HepG2 (cell line): ENCODE results near the gene IFIT1B. TPM values are rescaled to one million over a fixed set of nuclear protein-coding genes. Genes with fewer than 3 reads are reported as not detected.

Experiments used
- AHR ChIP-seq: IDR thresholded peaks from 2 replicates; pipeline ENCODE4 v1.6.1; 2018; ENCODE audit warnings: missing genetic modification reagents, missing compliant biosample characterization
- ATRX ChIP-seq: sonication (generic); formaldehyde crosslinking; IDR thresholded peaks from 2 replicates; pipeline ENCODE4 v1.4.0; 2020; ENCODE audit warnings: missing genetic modification reagents, borderline replicate concordance
- DNMT1 ChIP-seq: sonication (generic); formaldehyde crosslinking; IDR thresholded peaks from 2 replicates; pipeline ENCODE4 v1.5.1; 2020; ENCODE audit warnings: mild to moderate bottlenecking, missing genetic modification reagents
- EZH2 ChIP-seq: conservative IDR thresholded peaks from 2 replicates; pipeline ENCODE4 v1.6.1; 2012; ENCODE audit warnings: mild to moderate bottlenecking, low read depth, low read length, moderate library complexity
- IKZF1 ChIP-seq: fragments of 450-650 bp; IDR thresholded peaks from 2 replicates; pipeline ENCODE4 v1.7.1; 2016
- ISL2 ChIP-seq: sonication (generic); formaldehyde crosslinking; IDR thresholded peaks from 2 replicates; pipeline ENCODE4 v1.5.0; 2020; ENCODE audit warnings: missing genetic modification reagents
- MAX ChIP-seq: IDR thresholded peaks from 2 replicates; pipeline ENCODE4 v1.6.1; 2012; ENCODE audit warnings: inconsistent platforms
- MED1 ChIP-seq: sonication (generic); formaldehyde crosslinking; IDR thresholded peaks from 2 replicates; pipeline ENCODE4 v1.4.0; 2020; ENCODE audit warnings: missing genetic modification reagents
- MED13 ChIP-seq: sonication (generic); formaldehyde crosslinking; IDR thresholded peaks from 2 replicates; pipeline ENCODE4 v1.5.0; 2020; ENCODE audit warnings: missing genetic modification reagents
- POLR2AphosphoS5 ChIP-seq: IDR thresholded peaks from 2 replicates; pipeline ENCODE4 v1.6.1; 2012; ENCODE audit warnings: low read depth, low read length
- TARDBP ChIP-seq: sonication (generic); formaldehyde crosslinking; IDR thresholded peaks from 2 replicates; pipeline ENCODE4 v1.8.0; 2022; ENCODE audit warnings: mild to moderate bottlenecking, missing genetic modification reagents
- YEATS4 ChIP-seq: sonication (generic); formaldehyde crosslinking; IDR thresholded peaks from 2 replicates; pipeline ENCODE4 v1.4.0; 2020; ENCODE audit warnings: missing genetic modification reagents, borderline replicate concordance
- ZNF160 ChIP-seq: sonication (generic); formaldehyde crosslinking; IDR thresholded peaks from 2 replicates; pipeline ENCODE4 v1.8.0; 2022; ENCODE audit warnings: mild to moderate bottlenecking, inconsistent platforms, missing genetic modification reagents
- ZNF263 ChIP-seq: sonication (generic); formaldehyde crosslinking; IDR thresholded peaks from 2 replicates; pipeline ENCODE4 v1.4.0; 2020; ENCODE audit warnings: missing genetic modification reagents
- ZNF333 ChIP-seq: sonication (generic); formaldehyde crosslinking; IDR thresholded peaks from 2 replicates; pipeline ENCODE4 v1.4.0; 2020; ENCODE audit warnings: mild to moderate bottlenecking, missing genetic modification reagents, borderline replicate concordance
- ZNF337 ChIP-seq: sonication (generic); formaldehyde crosslinking; IDR thresholded peaks from 2 replicates; pipeline ENCODE4 v1.5.1; 2020; ENCODE audit warnings: missing genetic modification reagents, low read depth, mild to moderate bottlenecking, borderline replicate concordance
- ZNF75D ChIP-seq: sonication (generic); formaldehyde crosslinking; IDR thresholded peaks from 2 replicates; pipeline ENCODE4 v1.8.1; 2023; ENCODE audit warnings: missing genetic modification reagents, mild to moderate bottlenecking, borderline replicate concordance
- ZNF800 ChIP-seq: sonication (generic); formaldehyde crosslinking; IDR thresholded peaks from 2 replicates; pipeline ENCODE4 v1.4.0; 2020; ENCODE audit warnings: missing genetic modification reagents
- polyA plus RNA-seq, 8 experiments: library from polyadenylated mRNA; depleted of rRNA in 3 of 8; stranded (reverse) in 7 of 8; unstranded in 1 of 8; fragments of >200 nt; fragmentation: Illumina TruSeq in 4 of 8; extraction: Trizol in 4 of 8; gene quantifications; 2 replicates each; pipeline versions ENCODE4 v1.2.1 to v1.2.3, GENCODE V29; 2011 to 2016; ENCODE audit warnings: low read depth in 4 of 8, missing spikeins in 1 of 8, mixed read lengths in 1 of 8; ENCODE audit not compliant: insufficient read depth in 1 of 8
- total RNA-seq, 5 experiments: library from RNA; depleted of rRNA; stranded (reverse); fragments of >200 nt; fragmentation: Illumina TruSeq; extraction: Trizol; gene quantifications; 2 replicates each; pipeline ENCODE4 v1.2.3, GENCODE V29; 2016; ENCODE audit warnings: low read depth in 1 of 5
- TF ChIP-seq, protein P1 (sequence below): sonication (generic); formaldehyde crosslinking; conservative IDR thresholded peaks from 2 replicates; pipeline ENCODE4 v1.4.0; 2020; ENCODE audit warnings: missing genetic modification reagents
- TF ChIP-seq, protein P2 (sequence below): sonication (generic); formaldehyde crosslinking; IDR thresholded peaks from 2 replicates; pipeline ENCODE4 v1.9.0; 2022; ENCODE audit warnings: missing genetic modification reagents, mild to moderate bottlenecking, borderline replicate concordance
- TF ChIP-seq, protein P3 (sequence below): sonication (generic); formaldehyde crosslinking; IDR thresholded peaks from 2 replicates; pipeline ENCODE4 v1.5.0; 2020; ENCODE audit warnings: mild to moderate bottlenecking, missing genetic modification reagents, borderline replicate concordance

The IFIT1B gene
- total and polyA plus RNA-seq, 2 of the 13 experiments (the other 11 are each of a cell fraction or from before 2014, with no cell fraction given): not detected

DNA sequence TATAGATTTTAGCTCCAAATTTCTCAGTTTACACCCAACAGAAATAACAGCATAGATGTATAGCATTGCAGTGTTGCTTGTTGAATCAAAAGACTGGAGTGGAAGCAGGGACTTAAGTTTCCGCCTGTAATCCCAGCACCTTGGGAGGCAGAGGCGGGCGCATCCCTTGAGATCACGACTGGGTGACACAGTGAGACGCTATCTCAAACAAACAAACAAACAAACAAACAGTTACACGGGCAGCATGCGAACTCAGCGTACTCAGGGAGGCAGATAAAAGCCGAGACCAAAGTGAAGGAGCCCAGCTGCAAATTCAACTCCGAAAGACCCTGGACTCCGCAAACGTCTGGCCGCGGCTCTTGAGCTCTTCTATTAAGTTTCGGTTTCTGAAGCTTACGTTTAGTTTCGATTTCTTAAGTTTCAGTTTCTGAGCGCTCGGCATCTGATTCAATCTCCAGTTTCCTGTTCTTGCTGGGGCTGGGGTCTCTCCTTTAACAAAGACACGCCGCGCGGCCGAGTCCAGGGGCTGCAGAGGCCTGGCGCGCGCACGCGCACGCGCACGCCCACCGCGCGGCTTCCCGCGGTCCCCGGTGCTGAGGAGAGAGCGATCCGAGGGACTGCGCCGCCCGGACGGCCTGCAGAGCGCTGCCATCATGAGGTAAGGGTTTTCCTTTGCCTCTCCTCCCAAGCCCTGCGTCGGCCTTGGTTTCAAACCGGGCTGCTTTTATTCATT, 36.5 kb downstream of the IFIT1B start, which contains the start of gene IFIT5 (continued):
- TF ChIP-seq, protein P1, sequence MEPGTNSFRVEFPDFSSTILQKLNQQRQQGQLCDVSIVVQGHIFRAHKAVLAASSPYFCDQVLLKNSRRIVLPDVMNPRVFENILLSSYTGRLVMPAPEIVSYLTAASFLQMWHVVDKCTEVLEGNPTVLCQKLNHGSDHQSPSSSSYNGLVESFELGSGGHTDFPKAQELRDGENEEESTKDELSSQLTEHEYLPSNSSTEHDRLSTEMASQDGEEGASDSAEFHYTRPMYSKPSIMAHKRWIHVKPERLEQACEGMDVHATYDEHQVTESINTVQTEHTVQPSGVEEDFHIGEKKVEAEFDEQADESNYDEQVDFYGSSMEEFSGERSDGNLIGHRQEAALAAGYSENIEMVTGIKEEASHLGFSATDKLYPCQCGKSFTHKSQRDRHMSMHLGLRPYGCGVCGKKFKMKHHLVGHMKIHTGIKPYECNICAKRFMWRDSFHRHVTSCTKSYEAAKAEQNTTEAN (CRISPR knock-in tag): 0 out of 2 replicates have a peak, but pooled peaks have one; percentile 33
- no peak for TF ChIP-seq ZNF333 (CRISPR knock-in tag)
- TF ChIP-seq, protein P2, sequence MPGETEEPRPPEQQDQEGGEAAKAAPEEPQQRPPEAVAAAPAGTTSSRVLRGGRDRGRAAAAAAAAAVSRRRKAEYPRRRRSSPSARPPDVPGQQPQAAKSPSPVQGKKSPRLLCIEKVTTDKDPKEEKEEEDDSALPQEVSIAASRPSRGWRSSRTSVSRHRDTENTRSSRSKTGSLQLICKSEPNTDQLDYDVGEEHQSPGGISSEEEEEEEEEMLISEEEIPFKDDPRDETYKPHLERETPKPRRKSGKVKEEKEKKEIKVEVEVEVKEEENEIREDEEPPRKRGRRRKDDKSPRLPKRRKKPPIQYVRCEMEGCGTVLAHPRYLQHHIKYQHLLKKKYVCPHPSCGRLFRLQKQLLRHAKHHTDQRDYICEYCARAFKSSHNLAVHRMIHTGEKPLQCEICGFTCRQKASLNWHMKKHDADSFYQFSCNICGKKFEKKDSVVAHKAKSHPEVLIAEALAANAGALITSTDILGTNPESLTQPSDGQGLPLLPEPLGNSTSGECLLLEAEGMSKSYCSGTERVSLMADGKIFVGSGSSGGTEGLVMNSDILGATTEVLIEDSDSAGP (CRISPR knock-in tag): peak; percentile 73; the same call in 1 of the 2 replicates
- TF ChIP-seq IKZF1: no peak
- no peak for TF ChIP-seq YEATS4
- TF ChIP-seq MAX: peak; percentile 52
- TF ChIP-seq MED1: peak; percentile 27; the same call in 1 of the 2 replicates
- peak; percentile 59; the same call in 1 of the 2 replicates for TF ChIP-seq ZNF800
- TF ChIP-seq MED13: no peak
- TF ChIP-seq, protein P3, sequence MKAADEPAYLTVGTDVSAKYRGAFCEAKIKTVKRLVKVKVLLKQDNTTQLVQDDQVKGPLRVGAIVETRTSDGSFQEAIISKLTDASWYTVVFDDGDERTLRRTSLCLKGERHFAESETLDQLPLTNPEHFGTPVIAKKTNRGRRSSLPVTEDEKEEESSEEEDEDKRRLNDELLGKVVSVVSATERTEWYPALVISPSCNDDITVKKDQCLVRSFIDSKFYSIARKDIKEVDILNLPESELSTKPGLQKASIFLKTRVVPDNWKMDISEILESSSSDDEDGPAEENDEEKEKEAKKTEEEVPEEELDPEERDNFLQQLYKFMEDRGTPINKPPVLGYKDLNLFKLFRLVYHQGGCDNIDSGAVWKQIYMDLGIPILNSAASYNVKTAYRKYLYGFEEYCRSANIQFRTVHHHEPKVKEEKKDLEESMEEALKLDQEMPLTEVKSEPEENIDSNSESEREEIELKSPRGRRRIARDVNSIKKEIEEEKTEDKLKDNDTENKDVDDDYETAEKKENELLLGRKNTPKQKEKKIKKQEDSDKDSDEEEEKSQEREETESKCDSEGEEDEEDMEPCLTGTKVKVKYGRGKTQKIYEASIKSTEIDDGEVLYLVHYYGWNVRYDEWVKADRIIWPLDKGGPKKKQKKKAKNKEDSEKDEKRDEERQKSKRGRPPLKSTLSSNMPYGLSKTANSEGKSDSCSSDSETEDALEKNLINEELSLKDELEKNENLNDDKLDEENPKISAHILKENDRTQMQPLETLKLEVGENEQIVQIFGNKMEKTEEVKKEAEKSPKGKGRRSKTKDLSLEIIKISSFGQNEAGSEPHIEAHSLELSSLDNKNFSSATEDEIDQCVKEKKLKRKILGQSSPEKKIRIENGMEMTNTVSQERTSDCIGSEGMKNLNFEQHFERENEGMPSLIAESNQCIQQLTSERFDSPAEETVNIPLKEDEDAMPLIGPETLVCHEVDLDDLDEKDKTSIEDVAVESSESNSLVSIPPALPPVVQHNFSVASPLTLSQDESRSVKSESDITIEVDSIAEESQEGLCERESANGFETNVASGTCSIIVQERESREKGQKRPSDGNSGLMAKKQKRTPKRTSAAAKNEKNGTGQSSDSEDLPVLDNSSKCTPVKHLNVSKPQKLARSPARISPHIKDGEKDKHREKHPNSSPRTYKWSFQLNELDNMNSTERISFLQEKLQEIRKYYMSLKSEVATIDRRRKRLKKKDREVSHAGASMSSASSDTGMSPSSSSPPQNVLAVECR (CRISPR knock-in tag): peak; percentile 41
- no peak for TF ChIP-seq DNMT1 (CRISPR knock-in tag)
- TF ChIP-seq AHR: no peak
- TF ChIP-seq ISL2 (CRISPR knock-in tag): no peak
- TF ChIP-seq ZNF263 (CRISPR knock-in tag): no peak
- peak; percentile 54; the same call in 1 of the 2 replicates for TF ChIP-seq POLR2AphosphoS5
- peak; percentile 58; the same call in 1 of the 2 replicates for TF ChIP-seq ZNF337 (CRISPR knock-in tag)
- no peak for TF ChIP-seq TARDBP (CRISPR knock-in tag)
- no peak for TF ChIP-seq ATRX
- no peak for TF ChIP-seq EZH2
- TF ChIP-seq ZNF75D (CRISPR knock-in tag): no peak
- no peak; the same call in 1 of the 2 replicates for TF ChIP-seq ZNF160 (CRISPR knock-in tag)
